Measurements from ENCODE around the gene GRIK4. TPM values are rescaled to one million over a fixed set of nuclear protein-coding genes. Genes with fewer than 3 reads are reported as not detected.

The GRIK4 gene
- total RNA-seq, 1 experiment from 2014 or later, result not detected

DNA sequence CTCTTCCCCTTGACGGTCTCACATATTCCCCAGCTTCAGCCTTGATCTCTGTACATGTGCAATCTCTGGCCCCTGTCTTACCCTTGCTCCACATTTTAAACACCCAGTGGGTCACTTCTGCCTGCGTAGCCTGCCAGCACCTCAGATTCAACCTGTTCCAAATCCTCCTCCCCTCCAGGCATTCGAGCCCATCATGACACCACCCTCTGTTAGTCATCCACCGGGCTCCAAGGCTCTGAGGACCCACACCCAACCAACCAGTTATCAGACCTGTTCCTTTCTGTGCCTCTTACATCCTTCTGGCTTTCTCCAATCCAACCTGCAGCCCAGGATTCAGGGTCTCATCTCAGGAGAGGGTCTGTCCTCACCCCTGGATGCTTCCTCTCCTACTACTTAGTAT lies 392.6 kb downstream of the GRIK4 start:
- DNase-seq (ENCODE audit: low read depth), result no peak

DNA sequence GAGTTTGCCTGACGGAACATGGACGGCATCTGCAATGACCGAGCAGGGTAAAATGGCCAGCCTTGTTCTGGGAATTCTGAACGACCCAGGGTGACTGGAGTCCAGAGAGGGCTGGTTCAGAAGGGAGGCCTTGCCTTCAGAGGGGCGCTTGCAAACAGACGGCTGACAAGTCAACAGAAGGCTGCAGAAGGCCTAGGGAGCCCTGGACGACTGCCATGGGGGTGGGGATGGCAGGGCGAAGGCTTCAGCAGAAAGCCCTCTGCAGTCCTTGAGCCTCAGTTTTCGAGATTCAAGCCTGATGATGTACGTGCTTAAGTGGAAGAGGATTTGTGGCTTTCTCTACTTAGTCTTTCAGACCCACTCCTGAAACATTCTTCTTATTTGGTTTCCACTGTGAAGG lies 395.2 kb downstream of the GRIK4 start:
- DNase-seq (ENCODE audit: low read depth), result no peak

DNA sequence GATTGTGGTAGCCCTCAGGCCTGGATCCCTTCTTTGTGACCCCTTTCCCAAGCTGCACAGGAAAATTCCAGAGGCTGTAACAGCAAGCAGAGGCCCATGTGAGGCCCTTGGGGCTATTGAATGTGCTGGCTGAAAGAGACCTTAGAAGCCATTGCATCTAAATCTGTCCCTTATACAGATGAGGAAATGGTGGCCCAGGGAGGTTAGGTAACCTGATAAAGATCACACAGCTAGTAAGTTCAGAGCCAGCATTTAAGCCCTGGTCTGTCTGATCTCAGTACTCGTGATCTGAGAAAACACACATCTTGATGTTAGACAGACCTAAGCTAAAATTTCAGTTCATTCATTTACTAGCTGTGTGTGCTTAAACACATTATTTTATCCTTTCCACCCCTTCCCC lies 396.4 kb downstream of the GRIK4 start:
- DNase-seq (ENCODE audit: low read depth), result no peak

DNA sequence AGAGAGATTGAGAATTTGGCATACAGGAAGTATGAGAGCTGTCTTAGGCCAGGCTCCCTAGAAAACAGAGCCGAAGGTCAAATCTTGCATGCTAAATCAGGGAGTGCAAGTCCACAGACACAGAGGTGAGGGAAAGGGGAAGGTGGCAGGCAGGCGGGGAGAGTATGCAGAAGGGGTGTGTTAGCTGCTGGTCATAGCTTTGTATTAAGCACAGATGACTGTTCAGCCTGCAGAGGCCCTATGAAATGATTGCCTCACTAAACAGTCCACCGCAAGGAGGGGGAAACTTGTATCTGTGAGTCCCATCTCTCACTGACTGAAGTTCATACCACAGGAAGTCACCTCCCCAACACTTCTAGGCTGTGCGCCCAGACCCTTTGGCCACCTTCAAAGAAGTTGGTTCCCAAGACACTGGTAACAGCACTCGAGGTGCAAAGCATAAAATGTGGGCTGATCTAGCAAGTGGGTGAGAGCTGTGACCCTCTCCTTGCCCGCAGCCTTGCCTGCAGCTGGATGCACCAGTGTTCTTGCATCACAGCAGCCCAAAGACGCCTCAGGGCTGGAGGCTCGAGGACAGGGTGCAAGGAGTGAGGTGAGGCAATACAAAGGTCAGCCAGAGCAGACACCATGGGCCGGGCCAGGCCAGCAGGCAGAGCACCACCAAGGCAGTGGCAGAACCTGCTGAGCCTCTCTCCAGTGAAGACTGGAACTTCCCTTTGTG lies 397.1 kb downstream of the GRIK4 start:
- DNase-seq (ENCODE audit: low read depth), result no peak

DNA sequence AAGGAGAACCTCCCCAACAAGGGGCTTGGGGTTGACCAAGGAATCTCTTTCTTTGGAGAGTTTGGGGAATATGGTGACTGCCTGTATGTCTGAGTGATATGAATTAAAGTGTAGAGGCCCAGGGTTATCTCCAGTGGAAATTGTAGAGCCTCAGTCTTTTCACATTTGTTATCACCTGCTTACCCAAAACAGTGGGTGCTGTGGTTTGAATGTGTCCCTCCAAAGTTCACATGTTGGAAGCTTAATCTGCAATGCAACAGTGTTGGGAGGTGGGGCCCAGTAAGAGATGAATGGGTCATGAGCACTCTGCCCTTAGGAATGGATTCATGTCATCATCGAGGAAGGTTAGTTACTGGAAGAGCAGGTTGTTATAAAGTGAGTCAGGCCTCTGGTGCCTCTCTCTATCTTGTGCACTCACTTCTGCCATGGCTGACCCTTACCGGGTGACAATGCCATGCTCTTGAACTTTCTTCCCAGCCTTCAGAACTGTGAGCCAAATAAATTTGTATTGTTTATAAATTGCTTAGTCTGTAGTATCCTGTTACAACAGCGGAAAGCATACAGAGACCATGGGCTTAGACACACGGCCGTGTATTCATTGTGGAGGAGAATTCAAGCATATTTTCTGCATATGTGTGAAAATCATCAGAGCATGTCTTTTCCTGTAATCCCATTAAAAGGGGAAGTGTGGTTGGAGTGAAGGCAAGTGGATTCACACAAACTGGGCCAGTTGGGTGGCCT lies 398.3 kb downstream of the GRIK4 start:
- no peak for DNase-seq (ENCODE audit: low read depth)

DNA sequence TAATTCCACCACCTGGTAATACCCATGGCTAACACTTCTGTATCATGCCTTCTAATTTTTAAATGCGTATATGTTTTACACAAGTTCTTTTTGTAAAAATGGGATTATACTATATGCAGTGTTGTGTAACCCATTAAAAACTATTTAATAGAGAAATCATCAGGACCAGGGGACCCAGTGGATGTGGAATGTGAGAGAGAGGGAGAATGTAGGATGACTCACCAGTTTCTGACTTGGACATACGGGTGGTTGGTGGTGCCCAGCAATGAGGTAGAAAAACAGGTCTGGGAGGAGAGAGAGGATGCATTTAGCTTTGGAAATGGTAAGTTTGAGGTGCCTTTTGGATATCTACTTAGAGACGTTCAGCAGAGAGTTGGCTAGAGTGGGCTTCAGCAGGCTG lies 400.4 kb downstream of the GRIK4 start:
- no peak for DNase-seq (ENCODE audit: low read depth)

DNA sequence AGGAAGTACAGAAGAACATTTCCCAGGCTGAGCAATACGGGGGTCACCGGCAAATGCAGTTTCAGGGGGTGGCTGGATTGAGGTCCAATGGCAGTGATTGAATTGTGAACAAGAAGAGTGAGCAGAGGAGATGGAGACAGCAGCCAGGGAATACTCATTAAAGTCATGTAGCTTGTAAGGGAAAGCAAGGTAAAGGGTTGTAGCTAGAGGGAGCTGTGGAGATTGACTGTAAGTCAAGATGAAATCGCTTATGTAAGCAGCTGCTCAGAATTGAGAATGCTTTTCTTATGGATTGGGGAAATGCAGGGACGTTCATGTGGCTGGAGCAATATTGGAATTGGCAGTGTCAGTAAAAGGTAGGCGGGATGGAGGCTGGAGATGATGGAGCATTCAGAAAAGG lies 401.0 kb downstream of the GRIK4 start:
- no peak for DNase-seq (ENCODE audit: low read depth)

DNA sequence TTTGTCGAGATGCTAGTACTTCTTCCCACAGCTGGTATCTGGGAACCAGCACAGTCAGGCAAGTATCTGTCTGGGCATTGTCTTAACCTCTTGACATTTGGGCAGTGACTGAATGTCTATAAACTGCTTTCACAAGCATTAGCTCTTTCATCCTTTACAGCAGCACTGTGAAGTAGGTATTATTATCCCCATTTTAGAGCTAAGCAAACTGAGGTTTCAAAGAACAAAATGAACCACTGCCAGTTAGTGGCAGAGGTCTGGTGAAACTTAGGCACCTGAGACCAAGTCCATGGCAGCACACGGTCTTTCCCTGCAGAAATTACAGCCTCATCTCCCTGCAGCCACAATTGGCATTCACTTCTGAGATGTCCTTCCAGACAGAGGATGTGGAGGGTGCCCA lies 401.4 kb downstream of the GRIK4 start:
- DNase-seq (ENCODE audit: low read depth), result no peak

DNA sequence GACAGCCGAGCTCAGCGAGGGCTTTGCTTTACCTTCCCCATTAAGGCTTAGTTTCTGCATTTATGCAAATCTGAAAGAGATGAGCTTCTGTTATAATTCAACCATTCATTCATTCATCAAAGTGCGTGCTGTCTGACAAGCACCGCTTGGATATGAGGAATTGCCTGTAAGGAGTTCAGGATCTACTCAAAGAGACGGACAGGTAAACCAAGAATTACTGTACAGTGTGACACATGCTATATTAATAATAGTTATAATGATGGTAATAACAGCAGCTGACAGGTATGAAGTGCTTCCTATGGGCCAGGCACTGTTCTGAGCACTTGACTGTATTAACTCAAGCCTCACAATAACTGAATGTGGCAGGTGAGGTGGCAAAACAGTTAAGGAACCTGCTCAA lies 402.5 kb downstream of the GRIK4 start:
- DNase-seq (ENCODE audit: low read depth), result no peak

DNA sequence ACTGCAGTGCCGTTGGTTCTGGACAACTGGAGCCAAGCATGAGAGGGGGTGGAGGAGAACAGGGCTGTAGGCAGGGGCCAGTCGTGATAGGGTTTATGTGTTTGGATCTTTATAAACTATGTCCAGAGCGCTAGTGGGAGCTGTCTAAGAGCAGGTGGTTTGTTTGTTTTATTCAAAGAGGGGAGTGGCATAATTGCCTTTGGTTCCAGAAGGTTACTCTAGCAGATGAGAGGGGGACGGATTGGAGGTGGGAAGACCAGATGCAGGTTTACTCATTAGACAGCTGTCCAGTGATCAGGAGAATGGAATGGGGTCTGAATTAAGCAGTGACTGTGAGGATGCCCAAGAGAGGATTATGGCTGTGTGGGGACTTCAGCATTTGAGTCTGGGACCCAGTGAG lies 403.1 kb downstream of the GRIK4 start:
- no peak for DNase-seq (ENCODE audit: low read depth)

DNA sequence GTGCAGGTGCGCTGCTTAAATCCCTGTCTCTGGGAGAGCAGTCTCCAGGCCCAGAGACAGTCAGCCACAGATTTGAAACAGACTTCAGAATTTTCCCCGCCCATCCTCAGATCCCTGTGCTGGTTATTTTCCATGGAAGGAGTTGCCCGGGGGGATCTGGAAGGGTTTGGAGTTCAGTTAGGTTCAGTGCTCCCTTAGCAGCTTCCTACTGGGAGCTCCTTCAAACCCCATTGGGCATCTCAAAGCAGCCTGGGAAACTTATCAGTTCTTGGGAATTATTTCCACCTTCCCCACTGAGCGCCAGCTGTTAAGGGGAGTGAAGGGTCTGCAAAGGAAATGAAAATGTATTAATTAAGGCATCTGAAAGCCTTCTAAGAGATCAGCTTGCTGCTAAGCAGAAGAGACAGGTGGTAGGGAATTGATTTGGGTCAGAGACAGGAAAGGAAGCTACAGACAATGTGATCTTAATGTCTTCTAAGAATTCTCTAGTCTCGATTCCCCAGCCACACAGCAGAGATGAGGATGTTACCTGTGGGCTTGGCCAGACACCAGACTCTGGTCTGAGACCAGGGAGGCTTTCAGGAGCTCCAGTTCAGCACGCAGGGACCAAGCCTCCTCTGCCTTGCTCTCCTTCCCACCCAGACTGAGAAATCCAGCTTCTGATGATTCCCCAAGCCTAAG lies 406.2 kb downstream of the GRIK4 start:
- no peak for DNase-seq (ENCODE audit: low read depth)

DNA sequence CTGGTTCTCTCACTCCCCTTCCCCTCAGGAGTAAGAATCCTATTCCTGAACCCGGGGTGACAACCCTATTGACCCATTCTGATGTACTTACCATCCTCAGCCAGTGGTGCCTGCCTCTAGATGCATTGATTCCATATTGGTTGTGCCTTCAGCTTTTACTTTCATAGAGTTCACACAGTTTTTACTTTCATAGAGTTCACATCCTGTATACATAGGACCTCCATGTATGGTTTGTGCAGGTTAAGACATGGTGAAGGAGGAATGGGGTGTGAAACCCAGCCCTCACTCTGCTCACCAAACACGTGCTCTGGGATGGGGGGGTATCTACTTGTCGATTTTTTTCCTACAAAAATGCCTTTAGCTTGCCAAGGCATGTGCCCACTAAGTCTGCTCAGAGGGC lies 406.7 kb downstream of the GRIK4 start:
- no peak for DNase-seq (ENCODE audit: low read depth)

DNA sequence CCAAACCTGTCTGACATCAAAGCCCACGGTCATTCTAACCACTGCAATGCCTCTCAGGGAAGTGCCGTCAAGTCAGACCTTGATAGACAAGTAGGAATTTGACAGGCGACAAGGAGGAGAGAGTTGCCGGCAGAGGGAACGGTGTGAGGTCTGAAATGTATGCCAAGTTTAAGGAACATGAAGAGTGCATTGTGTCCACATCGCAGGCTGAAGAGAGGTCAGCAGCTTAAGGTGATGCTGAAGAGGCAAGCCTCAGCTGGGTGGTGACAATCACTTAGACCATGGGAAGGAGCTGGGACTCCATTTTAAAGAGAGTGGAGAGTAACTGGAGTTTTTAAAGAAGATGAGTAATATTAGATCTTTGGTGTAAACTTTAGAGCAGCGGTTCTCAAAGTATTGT lies 407.5 kb downstream of the GRIK4 start:
- no peak for DNase-seq (ENCODE audit: low read depth)

DNA sequence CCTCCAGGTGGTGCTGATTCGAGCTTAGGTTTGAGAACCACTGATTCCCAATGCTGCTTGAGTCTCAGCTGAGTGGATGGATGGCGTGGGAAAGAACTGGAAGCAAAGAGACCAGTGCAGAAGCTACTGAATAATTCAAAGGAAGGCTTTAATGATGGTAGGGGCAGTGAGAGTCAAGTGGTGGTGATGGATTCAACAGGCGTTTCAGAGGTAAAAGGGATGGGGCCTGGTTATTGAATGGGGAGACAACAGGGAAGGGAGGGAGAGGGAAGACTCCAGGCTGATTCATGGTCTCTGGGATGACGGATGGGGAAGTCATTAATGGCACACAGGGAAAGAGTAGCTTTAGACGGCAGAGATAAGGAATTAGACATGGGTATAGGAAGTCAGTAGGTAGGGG lies 408.0 kb downstream of the GRIK4 start:
- DNase-seq (ENCODE audit: low read depth), result no peak

DNA sequence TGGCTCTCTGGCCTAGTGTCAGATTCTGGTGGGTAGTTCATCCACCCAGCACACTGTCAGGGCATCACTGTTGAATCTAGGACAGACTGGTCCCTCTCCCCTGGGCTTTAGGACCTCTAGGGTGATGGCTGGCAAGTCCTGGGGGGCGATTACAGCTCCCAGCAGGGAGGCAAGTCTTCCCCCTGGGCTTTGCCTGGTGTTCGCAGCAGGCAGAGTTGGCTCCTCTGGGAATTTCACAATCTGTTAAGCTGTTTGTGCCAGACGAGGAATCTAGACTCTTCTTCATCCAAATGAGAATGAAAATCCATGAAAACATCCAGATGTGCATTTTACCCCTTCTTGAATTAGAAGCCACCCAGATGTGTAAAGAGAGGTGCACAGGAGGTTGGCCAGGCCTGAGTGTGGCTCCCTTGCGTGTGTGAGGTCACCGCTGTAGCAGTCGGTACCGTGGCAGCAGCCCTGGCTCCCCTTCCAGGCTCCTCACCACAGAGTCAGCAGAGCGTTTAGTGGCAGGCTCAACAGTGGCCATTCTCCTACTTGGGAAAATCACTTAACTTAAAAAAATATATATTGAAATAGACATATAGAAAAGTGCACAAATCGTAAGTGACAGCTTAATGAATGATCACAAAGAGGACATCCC lies 412.4 kb downstream of the GRIK4 start:
- no peak for DNase-seq (ENCODE audit: low read depth)

DNA sequence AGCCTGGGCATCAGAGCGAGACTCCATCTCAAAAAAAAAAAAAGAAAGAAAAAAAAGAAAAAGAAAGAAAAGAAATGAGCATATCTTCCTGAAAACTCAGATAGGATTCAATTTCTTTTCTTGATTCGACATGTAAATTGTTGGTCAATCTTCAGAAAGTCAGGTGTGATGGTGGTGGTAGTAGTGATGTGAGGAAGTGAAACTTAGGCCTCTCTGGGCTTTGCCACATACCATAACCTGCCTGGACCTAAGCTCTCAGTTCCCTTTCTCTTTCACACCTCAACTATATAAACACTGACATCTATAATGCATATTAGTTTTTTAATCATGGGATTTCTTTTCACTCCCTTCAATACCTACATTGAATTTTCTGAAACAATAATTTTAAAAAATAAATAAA lies 414.4 kb downstream of the GRIK4 start:
- DNase-seq (ENCODE audit: low read depth), result no peak

DNA sequence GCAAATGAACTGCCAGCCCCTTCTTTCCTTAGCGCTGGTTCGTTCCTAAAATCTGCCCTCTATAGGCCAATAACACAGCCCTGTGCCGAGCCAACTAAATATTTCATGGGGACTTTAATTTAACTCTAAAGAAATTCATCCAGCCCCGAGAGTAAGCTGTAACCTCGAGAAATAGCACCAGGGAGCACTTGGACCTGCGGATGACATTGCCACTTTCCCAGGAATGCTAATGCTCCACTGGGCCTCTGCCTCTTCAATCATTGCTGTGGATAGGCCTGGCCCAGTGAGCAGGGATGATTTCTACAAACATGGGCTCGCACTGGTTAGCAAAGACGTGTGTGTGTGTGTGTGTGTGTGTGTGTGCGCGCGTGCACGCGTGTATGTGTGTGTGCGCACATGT lies 417.1 kb downstream of the GRIK4 start:
- DNase-seq (ENCODE audit: low read depth), result no peak

DNA sequence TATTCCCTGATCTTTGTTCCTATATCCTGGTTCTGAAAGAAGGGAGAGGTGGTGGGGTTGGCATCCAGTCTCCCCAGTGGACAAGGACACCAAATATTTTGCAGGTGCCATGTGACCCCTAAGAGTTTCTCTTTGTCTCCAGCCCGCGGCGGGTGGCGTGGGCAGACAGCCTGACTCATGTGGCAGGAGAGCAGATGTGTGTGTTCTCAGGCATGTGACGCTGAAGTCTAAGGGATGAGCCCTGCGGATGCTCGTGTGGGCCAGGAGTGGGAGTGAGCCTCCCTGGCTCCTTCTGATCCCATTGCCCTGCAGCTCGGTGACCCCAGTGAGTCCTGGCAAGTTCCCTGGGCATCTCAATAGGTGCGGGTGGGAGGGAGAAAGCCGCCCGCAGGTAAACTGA lies 417.5 kb downstream of the GRIK4 start:
- no peak for DNase-seq (ENCODE audit: low read depth)

DNA sequence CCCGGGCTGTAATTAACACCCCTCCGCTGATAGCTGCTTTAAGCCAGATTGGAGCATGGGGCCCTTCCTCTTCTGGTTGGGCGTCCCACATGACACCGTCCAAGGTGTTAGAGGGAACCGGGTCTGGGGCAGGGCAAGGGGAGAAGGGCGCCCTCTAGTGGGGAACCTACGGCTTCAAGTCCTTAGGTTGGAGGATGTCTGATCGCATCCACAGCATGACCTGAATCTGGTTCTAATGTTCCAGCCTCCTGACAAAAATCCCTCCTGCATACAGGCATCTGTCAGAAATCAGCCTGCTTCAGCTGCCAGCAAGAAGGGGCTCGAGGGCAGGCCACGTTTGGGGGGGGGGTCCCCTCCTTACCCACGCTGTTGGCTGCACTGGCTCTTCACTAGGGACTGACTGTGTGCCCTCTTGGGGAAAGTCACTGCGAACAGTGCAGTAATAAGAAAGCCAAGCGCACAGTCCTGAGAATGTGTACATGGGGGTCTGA lies 418.2 kb downstream of the GRIK4 start:
- DNase-seq (ENCODE audit: low read depth), result no peak

DNA sequence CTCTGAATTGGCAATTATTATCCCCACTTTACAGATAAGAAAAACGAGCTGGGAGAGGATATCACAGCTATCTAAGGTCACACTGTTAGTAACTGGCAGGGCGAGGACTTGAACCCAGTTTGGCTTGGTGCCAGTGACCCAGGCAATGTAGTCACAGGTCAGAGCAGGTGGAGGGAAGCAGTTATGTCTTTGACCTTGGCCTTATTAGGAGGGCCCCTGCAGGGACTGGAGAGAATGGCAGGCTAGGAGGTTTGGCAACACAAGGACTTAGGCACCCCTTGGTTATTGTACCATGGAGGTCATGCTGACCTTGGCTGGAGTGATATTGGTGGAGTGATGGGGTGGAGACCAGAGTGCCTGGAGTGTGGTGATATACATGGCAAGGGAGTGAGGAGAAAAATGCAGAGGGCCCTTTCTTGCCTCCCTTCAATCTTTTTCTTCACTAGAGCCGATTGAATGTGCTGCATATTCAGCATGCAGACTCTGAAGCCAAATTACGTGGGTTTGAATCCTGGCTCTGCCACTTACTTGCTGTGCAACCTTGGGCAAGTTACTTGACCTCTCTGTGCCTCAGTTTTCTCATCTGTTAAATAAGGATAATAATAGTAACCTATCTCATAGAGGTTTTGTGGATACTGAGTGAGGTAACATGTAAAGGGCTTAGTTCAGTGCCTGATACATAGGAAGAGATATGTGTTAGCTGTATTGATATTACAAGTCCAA lies 419.7 kb downstream of the GRIK4 start:
- DNase-seq (ENCODE audit: low read depth), result no peak

DNA sequence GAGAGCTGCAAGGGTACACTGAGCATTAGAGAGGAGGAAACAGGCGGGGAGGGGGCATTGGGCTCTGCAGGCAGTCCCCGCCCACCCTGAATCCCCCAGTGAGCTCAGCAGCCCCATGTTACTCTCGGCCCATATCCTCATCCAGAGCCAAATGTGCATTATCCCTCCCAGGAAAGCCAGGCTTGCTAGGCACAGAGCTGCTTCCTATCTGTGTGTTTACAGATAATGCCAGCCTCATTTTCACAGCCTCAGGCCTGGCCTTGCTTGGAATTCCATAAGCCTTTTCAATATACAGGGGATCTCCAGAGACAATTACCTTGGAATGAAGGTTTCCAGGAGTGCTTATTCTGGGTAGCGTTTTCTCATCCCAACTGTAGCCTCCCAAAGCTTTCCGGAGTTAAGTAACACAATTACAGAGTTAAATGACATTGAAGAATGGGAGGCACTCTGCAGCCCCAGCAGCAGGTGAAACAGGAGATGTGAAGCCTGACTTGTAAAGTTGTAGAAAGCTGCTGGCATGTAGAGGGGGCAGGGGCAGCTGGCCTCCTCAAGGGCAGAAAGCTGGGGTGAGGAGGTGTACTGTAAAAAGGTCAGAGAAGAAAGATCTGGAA lies 420.9 kb downstream of the GRIK4 start:
- DNase-seq (ENCODE audit: low read depth), result no peak
